ENCODE results near the gene FBXO11.
"Not testable (repeated sequence)": the region's sequence is repeated elsewhere in the genome, so short reads cannot be mapped to it uniquely, and the experiment has no call there.

FBXO11 gene

GRCh38 chr2:47903781-47904490, 2.4 kb downstream of the FBXO11 start:
- peak overlapping the region; percentile 97 for H3K27ac Mint-ChIP-seq
- H3K36me3 Mint-ChIP-seq: peaks cover 1% of the 10 kb centered on the region
- no peaks in the 10 kb centered on the region for H3K9me3 Mint-ChIP-seq
- peaks cover 57% of the 10 kb centered on the region for H3K4me1 Mint-ChIP-seq
- no peaks in the 10 kb centered on the region for H3K27me3 Mint-ChIP-seq
- H3K4me3 Mint-ChIP-seq: peak overlapping the region; percentile 96

GRCh38 chr2:47901892-47902291, 4.4 kb downstream of the FBXO11 start:
- H3K27ac Mint-ChIP-seq: peak overlapping the region; percentile 32
- H3K36me3 Mint-ChIP-seq, H3K9me3 Mint-ChIP-seq, H3K27me3 Mint-ChIP-seq: not testable (repeated sequence)
- H3K4me3 Mint-ChIP-seq: peak overlapping the region; percentile 26
- peaks cover 63% of the 10 kb centered on the region for H3K4me1 Mint-ChIP-seq

- Mint-ChIP-seq H3K4me3 (no peak overlapping the region), H3K27ac (no peak overlapping the region), H3K4me1 (peaks cover 72% of the 10 kb centered on the region), H3K36me3 (peaks cover 14% of the 10 kb centered on the region), H3K9me3 (no peaks in the 10 kb centered on the region), H3K27me3 (no peaks in the 10 kb centered on the region)
These were observed 5.4 kb downstream of the FBXO11 start for GRCh38 chr2:47900857-47901256.

- Mint-ChIP-seq H3K36me3 (peaks cover 15% of the 10 kb centered on the region), H3K9me3 (no peaks in the 10 kb centered on the region), H3K27me3 (no peaks in the 10 kb centered on the region), H3K27ac (peak overlapping the region; percentile 88), H3K4me1 (peaks cover 76% of the 10 kb centered on the region), H3K4me3 (peak overlapping the region; percentile 41)
These were observed 6.1 kb downstream of the FBXO11 start for GRCh38 chr2:47899915-47900816.

GRCh38 chr2:47897883-47898731, 8.2 kb downstream of the FBXO11 start:
- no peaks in the 10 kb centered on the region for H3K9me3 Mint-ChIP-seq
- H3K4me3 Mint-ChIP-seq: peak overlapping the region; percentile 78
- H3K27ac Mint-ChIP-seq: peak overlapping the region; percentile 94
- peaks cover 15% of the 10 kb centered on the region for H3K36me3 Mint-ChIP-seq
- H3K4me1 Mint-ChIP-seq: peaks cover 81% of the 10 kb centered on the region
- H3K27me3 Mint-ChIP-seq: no peaks in the 10 kb centered on the region

GRCh38 chr2:47897191-47897882, 9.0 kb downstream of the FBXO11 start:
- Mint-ChIP-seq H3K36me3 (peaks cover 15% of the 10 kb centered on the region), H3K27ac (peak overlapping the region; percentile 94), H3K4me1 (peaks cover 78% of the 10 kb centered on the region), H3K4me3 (peak overlapping the region; percentile 78)
- H3K27me3 Mint-ChIP-seq, H3K9me3 Mint-ChIP-seq: not testable (repeated sequence)

GRCh38 chr2:47896450-47896968, 9.8 kb downstream of the FBXO11 start:
- H3K27ac Mint-ChIP-seq: peak overlapping the region; percentile 91
- peak overlapping the region; percentile 78 for H3K4me3 Mint-ChIP-seq
- H3K4me1 Mint-ChIP-seq: peaks cover 78% of the 10 kb centered on the region
- H3K27me3 Mint-ChIP-seq: no peaks in the 10 kb centered on the region
- peaks cover 21% of the 10 kb centered on the region for H3K36me3 Mint-ChIP-seq
- H3K9me3 Mint-ChIP-seq: no peaks in the 10 kb centered on the region

- Mint-ChIP-seq H3K27me3 (no peaks in the 10 kb centered on the region), H3K27ac (peak overlapping the region; percentile 49), H3K4me3 (peak overlapping the region; percentile 38), H3K36me3 (peaks cover 25% of the 10 kb centered on the region), H3K9me3 (no peaks in the 10 kb centered on the region), H3K4me1 (peaks cover 88% of the 10 kb centered on the region)
These were observed 12.5 kb downstream of the FBXO11 start for GRCh38 chr2:47893771-47894170.

- Mint-ChIP-seq H3K4me3 (peak overlapping the region; percentile 67), H3K4me1 (peaks cover 85% of the 10 kb centered on the region), H3K27ac (peak overlapping the region; percentile 92), H3K9me3 (no peaks in the 10 kb centered on the region), H3K27me3 (no peaks in the 10 kb centered on the region), H3K36me3 (peaks cover 22% of the 10 kb centered on the region)
These were observed 14.0 kb downstream of the FBXO11 start for GRCh38 chr2:47892338-47892730.

GRCh38 chr2:47891369-47892337, 14.6 kb downstream of the FBXO11 start:
- Mint-ChIP-seq H3K27me3 (no peaks in the 10 kb centered on the region), H3K4me1 (peaks cover 85% of the 10 kb centered on the region), H3K4me3 (peak overlapping the region; percentile 67), H3K9me3 (no peaks in the 10 kb centered on the region), H3K27ac (peak overlapping the region; percentile 92), H3K36me3 (peaks cover 17% of the 10 kb centered on the region)

GRCh38 chr2:47890711-47891368, 15.5 kb downstream of the FBXO11 start:
- peaks cover 81% of the 10 kb centered on the region for H3K4me1 Mint-ChIP-seq
- no peaks in the 10 kb centered on the region for H3K27me3 Mint-ChIP-seq
- H3K36me3 Mint-ChIP-seq: peaks cover 12% of the 10 kb centered on the region
- H3K27ac Mint-ChIP-seq: peak overlapping the region; percentile 76
- peak overlapping the region; percentile 67 for H3K4me3 Mint-ChIP-seq
- H3K9me3 Mint-ChIP-seq: no peaks in the 10 kb centered on the region

GRCh38 chr2:47888581-47889280, 17.6 kb downstream of the FBXO11 start:
- peaks cover 85% of the 10 kb centered on the region for H3K4me1 Mint-ChIP-seq
- H3K4me3 Mint-ChIP-seq: peak overlapping the region; percentile 47
- no peaks in the 10 kb centered on the region for H3K9me3 Mint-ChIP-seq
- no peaks in the 10 kb centered on the region for H3K27me3 Mint-ChIP-seq
- peak overlapping the region; percentile 85 for H3K27ac Mint-ChIP-seq
- H3K36me3 Mint-ChIP-seq: peaks cover 16% of the 10 kb centered on the region

GRCh38 chr2:47876912-47877311, 29.4 kb downstream of the FBXO11 start:
- Mint-ChIP-seq H3K9me3 (no peaks in the 10 kb centered on the region), H3K4me3 (peak overlapping the region; percentile 31), H3K36me3 (peaks cover 5% of the 10 kb centered on the region), H3K4me1 (peaks cover 81% of the 10 kb centered on the region), H3K27me3 (no peaks in the 10 kb centered on the region), H3K27ac (peak overlapping the region; percentile 82)

Measured in activated naive CD4-positive, alpha-beta T cell treated with anti-CD3 and anti-CD28 coated beads, Interleukin-2, amount 50 U/mL, for 24 hours (primary cell).